SH-SY5Y (cell line): ENCODE data around the gene HMCN1.

Experiments
- GATA2 ChIP-seq: IDR thresholded peaks from 2 replicates; pipeline ENCODE4 v1.6.1; 2011; ENCODE audit warnings: mild to moderate bottlenecking, low read depth, low read length
- GATA3 ChIP-seq: IDR thresholded peaks from 2 replicates; pipeline ENCODE4 v1.6.1; 2011; ENCODE audit warnings: low read depth, mild to moderate bottlenecking, low read length, moderate library complexity

HMCN1 gene

GRCh38 chr1:185984113-185984836 lies 250.1 kb downstream of the HMCN1 start:
- TF ChIP-seq GATA2 = no peak
- no peak for TF ChIP-seq GATA3

- TF ChIP-seq GATA2 = no peak
- TF ChIP-seq GATA3 = no peak
These were observed 253.6 kb downstream of the HMCN1 start for GRCh38 chr1:185987611-185988321.

- TF ChIP-seq GATA3 = no peak
- no peak for TF ChIP-seq GATA2
These were observed 256.4 kb downstream of the HMCN1 start for GRCh38 chr1:185990565-185990964.

DNA sequence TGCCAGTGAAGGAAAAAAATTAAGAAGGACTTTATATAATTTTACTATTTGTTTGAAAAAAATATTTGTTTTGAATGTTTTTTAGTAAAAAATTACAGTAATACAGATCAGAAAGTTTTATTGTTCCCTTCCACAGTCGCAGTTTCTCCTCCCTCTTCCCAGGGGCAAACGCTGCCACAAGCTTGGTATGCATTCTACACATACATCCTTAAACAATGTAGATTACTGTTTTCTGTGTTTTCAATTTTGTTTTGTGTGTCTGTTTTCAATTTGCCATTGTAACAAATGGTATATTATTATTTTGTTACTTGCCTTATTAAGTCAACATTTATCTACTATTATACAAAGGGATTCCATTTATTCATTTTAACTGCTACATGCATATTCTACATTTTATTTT lies 257.1 kb downstream of the HMCN1 start:
- TF ChIP-seq GATA2 = no peak

- no peak for TF ChIP-seq GATA2
- no peak for TF ChIP-seq GATA3
These were observed 262.0 kb downstream of the HMCN1 start for GRCh38 chr1:185996211-185996610.

DNA sequence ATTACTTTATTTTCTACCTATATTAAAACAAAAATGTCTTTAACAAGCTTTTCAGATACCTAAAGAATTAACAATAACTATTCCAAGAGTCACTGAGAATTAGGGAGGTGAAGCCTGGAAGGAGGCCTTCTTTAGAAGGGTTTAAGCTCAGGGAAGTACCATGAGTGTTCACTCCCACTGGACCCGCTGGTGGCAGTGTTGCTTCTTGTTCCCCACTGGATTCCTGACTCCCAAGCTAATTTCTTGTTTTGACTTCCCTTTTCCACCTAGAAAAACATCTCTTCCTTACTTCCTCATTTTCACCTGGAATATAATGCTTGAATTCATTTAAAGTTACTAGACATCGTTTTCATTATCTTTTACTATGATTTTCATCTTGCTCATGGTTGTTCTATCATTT lies 264.2 kb downstream of the HMCN1 start:
- TF ChIP-seq GATA2 (no peak), GATA3 (no peak)

DNA sequence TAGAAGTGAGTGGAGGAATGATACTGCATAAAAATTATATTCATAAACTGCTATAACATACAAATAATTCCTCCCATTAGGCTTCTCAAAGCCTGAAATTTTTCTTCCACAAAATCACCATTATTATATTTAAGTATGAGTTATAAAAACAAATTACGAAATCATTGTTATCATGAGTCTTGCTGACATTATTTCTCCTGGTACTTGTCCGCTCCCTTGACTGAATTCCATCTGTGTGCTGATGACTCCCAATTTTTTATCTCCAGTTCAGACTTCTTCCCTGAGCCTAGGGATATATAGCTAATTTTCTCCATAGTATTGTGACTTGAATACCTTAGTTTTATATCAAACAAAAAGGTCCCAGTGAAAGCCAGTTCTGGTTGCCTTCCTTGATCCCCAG lies 268.2 kb downstream of the HMCN1 start:
- no peak for TF ChIP-seq GATA2
- no peak for TF ChIP-seq GATA3

- no peak for TF ChIP-seq GATA2
- no peak for TF ChIP-seq GATA3
These were observed 275.0 kb downstream of the HMCN1 start for GRCh38 chr1:186009039-186009737.

GRCh38 chr1:186014370-186015037 lies 280.3 kb downstream of the HMCN1 start:
- no peak for TF ChIP-seq GATA2
- no peak for TF ChIP-seq GATA3

- TF ChIP-seq GATA3 (no peak), GATA2 (no peak)
These were observed 282.7 kb downstream of the HMCN1 start for GRCh38 chr1:186016856-186017255.

DNA sequence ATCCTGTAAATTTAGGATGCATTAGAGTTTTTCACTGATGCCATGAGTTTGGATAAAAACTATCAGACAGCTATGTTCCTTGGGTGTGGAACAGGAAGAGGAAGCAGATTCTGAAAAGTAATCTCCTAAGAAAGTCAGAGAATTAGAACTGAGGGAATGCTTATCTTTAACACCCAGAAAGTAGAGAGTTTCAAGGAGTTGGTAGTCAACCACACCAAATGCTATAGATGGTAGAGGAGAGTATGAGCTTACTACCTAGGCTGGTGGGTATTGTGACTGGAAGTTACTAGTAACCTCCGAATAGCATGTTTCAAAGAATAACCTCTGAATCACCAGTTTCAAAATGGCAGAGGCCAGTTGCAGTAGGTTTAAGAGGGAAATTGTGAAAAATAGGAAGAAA lies 288.0 kb downstream of the HMCN1 start:
- TF ChIP-seq GATA3 = no peak
- no peak for TF ChIP-seq GATA2

DNA sequence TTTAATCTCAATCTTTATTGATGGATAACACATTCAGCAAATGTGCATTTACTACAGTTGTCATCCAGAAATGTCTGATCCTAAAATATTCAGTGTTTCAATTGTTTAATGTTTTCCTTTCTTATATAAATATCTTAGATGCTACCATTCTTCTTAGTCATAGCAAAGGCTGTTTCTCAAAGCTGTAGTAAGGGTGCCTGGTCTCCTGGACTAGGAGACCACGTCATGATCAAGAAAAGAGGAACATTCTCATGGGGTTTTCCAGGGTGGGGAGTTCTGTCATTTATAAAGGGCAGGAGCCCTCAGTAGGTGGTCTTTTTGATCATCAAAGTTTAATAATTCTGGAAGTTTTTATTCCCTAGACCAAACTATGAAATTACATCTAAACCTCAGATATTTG lies 292.8 kb downstream of the HMCN1 start:
- TF ChIP-seq GATA3 (no peak), GATA2 (no peak)

DNA sequence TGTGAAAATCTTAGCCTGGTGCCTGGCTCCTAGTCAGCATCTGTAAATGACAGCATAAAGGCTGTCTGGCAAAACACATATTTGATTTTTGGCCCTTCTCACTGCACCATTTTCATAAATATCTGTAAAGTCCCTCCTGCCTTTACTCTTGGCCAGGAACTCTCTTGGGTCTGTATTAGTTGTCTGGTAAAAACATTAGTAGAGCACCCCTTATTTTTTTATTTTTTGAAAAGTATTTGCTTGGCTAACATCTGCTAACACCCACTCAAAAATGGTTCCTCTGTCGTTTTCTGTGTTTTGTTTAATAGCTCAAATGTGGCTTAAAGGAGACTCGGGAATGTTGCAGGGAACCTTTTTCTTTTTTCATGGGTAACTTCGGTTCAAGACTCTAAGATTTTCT lies 293.4 kb downstream of the HMCN1 start:
- TF ChIP-seq GATA3 (no peak), GATA2 (no peak)

- TF ChIP-seq GATA2 (no peak), GATA3 (no peak)
These were observed 296.3 kb downstream of the HMCN1 start for GRCh38 chr1:186030453-186030852.
